ENCODE measurements around the gene NR2F1-AS1. TPM values are rescaled to one million over a fixed set of nuclear protein-coding genes. Genes with fewer than 3 reads are reported as not detected.
A peak's percentile ranks its signal among the peaks of the same experiment; 100 is the strongest.

The NR2F1-AS1 gene
- total RNA-seq, 2 experiments from 2014 or later, result not detected

DNA sequence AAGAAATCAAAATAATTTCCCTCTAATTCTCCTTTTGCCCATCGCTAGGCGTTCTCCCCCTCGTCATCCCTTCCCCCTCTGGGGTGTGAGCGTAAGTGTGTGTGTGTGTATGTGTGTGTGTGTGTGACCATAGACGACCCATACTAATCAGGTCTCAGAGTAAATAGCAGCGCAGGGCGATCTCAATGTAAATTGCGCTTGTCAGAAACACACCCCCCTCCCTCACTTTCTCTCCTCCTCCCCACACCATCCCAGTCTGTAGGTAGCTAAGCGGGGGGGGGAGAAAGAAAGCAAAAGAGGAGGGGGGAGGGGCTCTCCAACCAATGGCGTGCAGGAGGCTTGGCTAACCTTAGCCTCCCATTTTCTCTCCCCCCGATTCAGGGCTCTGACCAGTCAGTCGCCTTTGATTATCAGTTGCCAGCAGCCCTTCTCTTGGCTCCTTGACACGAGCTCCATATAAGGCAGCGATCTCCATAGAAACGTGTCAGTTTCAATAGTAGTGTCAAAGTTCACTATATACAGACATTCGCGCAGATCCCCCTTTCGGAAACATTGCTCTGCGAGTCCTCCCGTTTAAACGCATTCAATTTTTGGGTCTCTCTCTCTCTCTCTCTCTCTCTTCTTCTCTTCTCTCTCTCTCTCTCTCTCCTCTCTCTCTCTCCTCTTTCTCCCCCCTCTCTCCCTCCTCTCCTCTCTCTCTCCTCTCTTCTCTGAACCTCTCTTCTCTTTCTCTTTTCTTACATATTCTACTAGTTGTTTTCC lies 1.8 kb upstream of the NR2F1-AS1 start, which contains the start of gene NR2F1:
TSS of gene NR2F1 (plus strand) at position 546 of the 762 bp plus-strand sequence. CDS start 1,802 bp downstream, outside the sequence.
- ATAC-seq, result no peak
- H3K36me3 Mint-ChIP-seq, result peaks cover 8% of the 10 kb centered on the region
- no peaks in the 10 kb centered on the region for H3K9me3 Mint-ChIP-seq (ENCODE audit: low read depth)
- H3K27ac Mint-ChIP-seq, result peak within 1 kb of the TSS; percentile 45
- DNase-seq, result no peak
- H3K4me3 Mint-ChIP-seq, result no peak within 1 kb of the TSS
- H3K27me3 Mint-ChIP-seq, result peaks cover 50% of the 10 kb centered on the region
- peaks cover 29% of the 10 kb centered on the region for H3K4me1 Mint-ChIP-seq
- CTCF ChIA-PET, result interaction anchor here (1.3 to 1.7 kb wide), 3 partner anchors 11 to 219 kb away, joined by 3 to 7 read pairs (median 6); no protein-coding TSS in a partner anchor

- H3K4me3 Mint-ChIP-seq, result no peak overlapping the region
- DNase-seq, result no peak
- H3K27me3 Mint-ChIP-seq, result peaks cover 50% of the 10 kb centered on the region
- no peak overlapping the region for H3K27ac Mint-ChIP-seq
- H3K4me1 Mint-ChIP-seq, result peaks cover 25% of the 10 kb centered on the region
- H3K36me3 Mint-ChIP-seq, result peaks cover 4% of the 10 kb centered on the region
- no peak for ATAC-seq
- CTCF ChIA-PET, result interaction anchor here (0.6 to 1.7 kb wide), 2 partner anchors 219 to 1210 kb away, joined by 4 to 7 read pairs; no protein-coding TSS in a partner anchor
- no peaks in the 10 kb centered on the region for H3K9me3 Mint-ChIP-seq (ENCODE audit: low read depth)
Measured at GRCh38 chr5:93582167-93582462, 1.1 kb upstream of the NR2F1-AS1 start.

- Mint-ChIP-seq H3K4me1 (peaks cover 18% of the 10 kb centered on the region), H3K4me3 (peak overlapping the region; percentile 62), H3K36me3 (peaks cover 2% of the 10 kb centered on the region), H3K27ac (peak overlapping the region; percentile 63), H3K9me3 (ENCODE audit: low read depth) (no peaks in the 10 kb centered on the region), H3K27me3 (peaks cover 49% of the 10 kb centered on the region)
- DNase-seq, result no peak
- CTCF ChIA-PET, result interaction anchor here (1.5 kb wide), 1 partner anchor 221 kb away, joined by 7 read pairs; no protein-coding TSS in a partner anchor
- ATAC-seq, result no peak
Measured at GRCh38 chr5:93580063-93580926, 724 bp downstream of the NR2F1-AS1 start.

DNA sequence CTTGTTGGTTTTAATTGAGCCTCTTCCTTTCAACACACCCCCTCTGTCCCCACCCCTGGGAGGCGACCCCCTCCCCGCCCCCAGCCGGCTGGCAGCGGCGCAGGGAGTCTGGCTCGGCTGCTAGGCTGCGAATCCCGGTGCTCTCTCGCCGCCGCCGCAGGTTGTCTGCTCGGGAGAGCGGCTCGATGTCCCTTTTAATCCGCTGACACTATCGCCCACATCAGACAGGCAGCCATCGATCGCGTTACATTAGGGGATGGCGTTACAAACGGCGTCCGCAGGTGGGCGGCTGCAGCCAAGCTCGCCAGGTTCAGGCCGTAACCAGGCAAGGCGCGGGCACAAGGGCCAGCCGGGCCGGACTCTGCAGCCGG lies 1.3 kb downstream of the NR2F1-AS1 start:
- ATAC-seq, result no peak
- CTCF ChIA-PET, result interaction anchor here (1.3 to 1.5 kb wide), 2 partner anchors 221 to 319 kb away, joined by 4 to 7 read pairs; no protein-coding TSS in a partner anchor
- Mint-ChIP-seq H3K27me3 (peaks cover 53% of the 10 kb centered on the region), H3K4me1 (peaks cover 16% of the 10 kb centered on the region), H3K36me3 (peaks cover 2% of the 10 kb centered on the region), H3K4me3 (peak overlapping the region; percentile 28), H3K9me3 (ENCODE audit: low read depth) (no peaks in the 10 kb centered on the region), H3K27ac (no peak overlapping the region)
- DNase-seq, result no peak

DNA sequence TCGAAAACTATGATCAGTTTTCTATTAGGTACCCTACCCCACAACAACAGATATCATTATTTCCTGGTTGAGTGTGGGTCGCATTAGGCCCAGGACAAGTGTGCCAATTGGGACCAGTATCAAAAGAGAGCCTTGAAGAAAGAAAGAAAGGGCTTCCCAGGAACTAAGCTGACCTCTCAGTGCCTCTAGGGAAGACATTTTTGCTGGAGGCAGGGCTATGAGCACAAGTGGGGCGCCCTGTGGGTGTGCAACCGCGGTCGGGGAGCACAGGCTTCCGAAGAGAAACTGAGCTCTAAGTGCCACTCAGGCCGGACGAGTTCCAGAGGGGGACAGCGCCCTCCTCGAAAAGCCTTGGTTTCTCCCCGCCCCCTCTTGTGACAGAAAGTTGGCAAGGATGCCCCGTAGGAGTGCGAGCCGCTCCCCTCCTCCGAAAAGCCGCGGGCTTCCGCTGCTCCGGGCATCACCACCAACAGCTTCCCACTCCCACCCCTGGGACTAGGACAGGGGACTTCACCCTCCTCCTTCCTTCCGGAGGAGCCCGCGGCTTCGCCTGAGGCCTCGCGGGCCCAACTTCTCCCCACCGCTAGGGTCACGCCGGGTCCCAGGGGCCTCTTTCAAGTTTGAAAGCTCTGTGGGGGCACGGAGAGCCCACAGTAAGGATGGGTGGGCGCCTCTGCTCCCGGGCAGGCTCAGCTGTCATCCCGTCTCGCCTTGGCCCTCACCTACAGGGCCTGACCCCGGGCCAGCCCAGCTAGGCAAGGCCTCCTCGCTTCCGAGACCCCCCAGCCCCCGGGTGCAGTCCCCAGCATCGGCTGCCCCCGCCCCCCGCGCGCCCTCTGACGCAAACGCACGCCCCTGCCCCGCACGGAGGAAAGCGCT lies 2.0 kb downstream of the NR2F1-AS1 start:
- Mint-ChIP-seq H3K4me3 (no peak overlapping the region), H3K36me3 (peaks cover 2% of the 10 kb centered on the region), H3K9me3 (ENCODE audit: low read depth) (no peaks in the 10 kb centered on the region), H3K27ac (no peak overlapping the region), H3K4me1 (peaks cover 16% of the 10 kb centered on the region), H3K27me3 (peaks cover 60% of the 10 kb centered on the region)
- DNase-seq, result no peak
- CTCF ChIA-PET, result interaction anchor here (0.6 to 1.3 kb wide), 2 partner anchors 138 to 320 kb away, joined by 4 to 5 read pairs; no protein-coding TSS in a partner anchor
- ATAC-seq, result no peak

DNA sequence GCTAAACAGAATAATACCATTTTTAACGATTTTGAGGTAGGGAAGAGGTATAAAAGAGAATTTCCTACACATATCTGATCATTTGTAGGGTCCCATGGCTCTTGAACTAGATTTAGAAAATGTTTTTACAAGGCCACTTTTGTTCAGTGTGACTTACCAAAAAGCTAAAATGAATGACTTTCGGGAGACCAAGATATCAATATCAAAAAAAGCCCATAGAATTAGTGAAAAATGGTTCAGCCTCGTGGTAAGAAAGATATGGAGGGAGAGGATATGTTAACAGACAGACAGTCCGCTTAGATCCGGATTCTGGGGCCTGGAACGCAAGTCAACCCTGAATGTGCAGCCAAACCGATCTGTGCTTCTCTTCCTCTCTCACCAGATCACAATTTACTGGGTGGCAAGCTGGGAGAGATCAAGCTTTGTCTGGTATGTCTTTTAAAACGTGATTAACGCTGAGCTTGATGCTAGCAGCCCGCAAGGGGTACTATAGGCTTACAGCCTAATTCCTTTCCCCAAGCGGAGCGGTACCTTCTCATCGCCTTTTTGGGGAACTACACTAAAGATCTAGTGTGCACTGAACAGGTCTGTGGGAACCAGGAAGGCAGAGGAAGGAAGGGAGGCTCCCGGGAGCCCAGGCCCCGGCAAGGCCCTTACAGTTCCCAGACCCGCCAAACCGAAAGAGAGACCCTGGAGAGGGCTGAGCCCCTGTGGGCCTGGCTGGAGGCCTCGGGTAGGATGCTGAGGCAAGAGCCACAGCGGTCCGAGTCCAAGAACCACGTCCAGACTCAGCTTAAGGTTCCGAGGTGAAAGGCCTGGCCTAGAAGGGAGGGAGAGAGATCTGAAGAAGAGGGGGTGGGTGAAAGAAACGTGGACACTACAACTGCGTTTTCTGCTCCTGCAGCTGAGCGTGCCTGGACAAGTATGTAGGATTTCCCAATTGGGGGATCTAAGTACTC lies 2.9 kb downstream of the NR2F1-AS1 start:
- no peak overlapping the region for H3K27ac Mint-ChIP-seq
- H3K27me3 Mint-ChIP-seq, result peaks cover 69% of the 10 kb centered on the region
- no peak overlapping the region for H3K4me3 Mint-ChIP-seq
- ATAC-seq (no peak), DNase-seq (no peak)
- peaks cover 12% of the 10 kb centered on the region for H3K4me1 Mint-ChIP-seq
- CTCF ChIA-PET, result interaction anchor here (0.9 to 1.3 kb wide), 2 partner anchors 223 to 320 kb away, joined by 3 to 4 read pairs; no protein-coding TSS in a partner anchor
- no peaks in the 10 kb centered on the region for H3K9me3 Mint-ChIP-seq (ENCODE audit: low read depth)
- H3K36me3 Mint-ChIP-seq, result peaks cover 2% of the 10 kb centered on the region

- Mint-ChIP-seq H3K4me3 (no peak overlapping the region), H3K36me3 (peaks cover 2% of the 10 kb centered on the region)
- CTCF ChIA-PET, result interaction anchor here (1.2 to 1.4 kb wide), 2 partner anchors 8 to 224 kb away, joined by 3 to 5 read pairs; no protein-coding TSS in a partner anchor
Measured at GRCh38 chr5:93576994-93577853, 3.8 kb downstream of the NR2F1-AS1 start.

GRCh38 chr5:93575461-93576414 lies 5.3 kb downstream of the NR2F1-AS1 start:
- H3K27ac Mint-ChIP-seq, result no peak overlapping the region
- H3K27me3 Mint-ChIP-seq, result peaks cover 90% of the 10 kb centered on the region
- DNase-seq (no peak), ATAC-seq (no peak)
- H3K4me1 Mint-ChIP-seq, result peaks cover 16% of the 10 kb centered on the region
- CTCF ChIA-PET, result interaction anchor here (0.8 to 1.4 kb wide), 6 partner anchors 10 to 226 kb away, joined by 3 to 5 read pairs (median 4); no protein-coding TSS in a partner anchor
- no peaks in the 10 kb centered on the region for H3K9me3 Mint-ChIP-seq (ENCODE audit: low read depth)
- H3K36me3 Mint-ChIP-seq, result peaks cover 3% of the 10 kb centered on the region
- no peak overlapping the region for H3K4me3 Mint-ChIP-seq

More at GRCh38 chr5:93576994-93577853, 3.8 kb downstream of the NR2F1-AS1 start:
- H3K4me1 Mint-ChIP-seq, result peaks cover 14% of the 10 kb centered on the region
- DNase-seq (no peak), ATAC-seq (no peak)
- peaks cover 78% of the 10 kb centered on the region for H3K27me3 Mint-ChIP-seq
- no peak overlapping the region for H3K27ac Mint-ChIP-seq
- H3K9me3 Mint-ChIP-seq (ENCODE audit: low read depth), result no peaks in the 10 kb centered on the region

GRCh38 chr5:93574491-93575305 lies 6.3 kb downstream of the NR2F1-AS1 start:
- Mint-ChIP-seq H3K27ac (no peak overlapping the region), H3K27me3 (peaks cover 90% of the 10 kb centered on the region), H3K4me1 (peaks cover 12% of the 10 kb centered on the region), H3K36me3 (peaks cover 1% of the 10 kb centered on the region), H3K9me3 (ENCODE audit: low read depth) (no peaks in the 10 kb centered on the region), H3K4me3 (no peak overlapping the region)
- ATAC-seq (no peak), DNase-seq (no peak)
- CTCF ChIA-PET, result interaction anchor here (1.3 kb wide), 2 partner anchors 24 to 38 kb away, joined by 3 to 4 read pairs; no protein-coding TSS in a partner anchor

Data from activated CD8-positive, alpha-beta memory T cell treated with anti-CD3 and anti-CD28 coated beads, Interleukin-2, amount 10 ng/mL, durations not matched to agents 7 days and 5 days (primary cell).